CD14-positive monocyte (primary cell): ENCODE measurements around the gene CFAP69. TPM values are rescaled to one million over a fixed set of nuclear protein-coding genes. Genes with fewer than 3 reads are reported as not detected.
A peak's percentile ranks its signal among the peaks of the same experiment; 100 is the strongest.

Experiments
- DNase-seq, 3 donors: peaks; one replicate each; pipeline ENCODE4 v3.0.0-alpha.2; 2011 to 2022
- H2AFZ ChIP-seq: 2 replicates; pipeline ENCODE4 v1.6.0; 2012; ENCODE audit warnings: mild to moderate bottlenecking, low read depth, low read length, inconsistent platforms; ENCODE audit not compliant: insufficient read depth, poor library complexity, severe bottlenecking
- H3K27ac ChIP-seq, 2 donors: 1 replicate in 1 of 2; 2 replicates in 1 of 2; pipeline ENCODE4 v1.5.1; 2012 to 2013; ENCODE audit warnings: low read length in 2 of 2, control low read depth in 1 of 2, inconsistent platforms in 1 of 2, low read depth in 1 of 2, mild to moderate bottlenecking in 1 of 2
- H3K27me3 ChIP-seq, 2 donors: one replicate each; pipeline versions ENCODE4 v1.6.0 to v1.6.1; 2011 to 2013; ENCODE audit warnings: low read length in 2 of 2; ENCODE audit not compliant: control insufficient read depth in 2 of 2, insufficient read depth in 2 of 2
- H3K36me3 ChIP-seq, 2 donors: replicated peaks in 1 of 2; 1 replicate in 1 of 2; 2 replicates in 1 of 2; pipeline versions ENCODE4 v1.5.1 to v1.6.1; 2012 to 2013; ENCODE audit warnings: low read length in 2 of 2, control low read depth in 1 of 2, inconsistent platforms in 1 of 2, mild to moderate bottlenecking in 1 of 2; ENCODE audit not compliant: insufficient read depth in 2 of 2, control insufficient read depth in 1 of 2
- H3K4me1 ChIP-seq, 2 donors: 1 replicate in 1 of 2; 2 replicates in 1 of 2; pipeline versions ENCODE4 v1.5.1 to v1.6.1; 2012 to 2013; ENCODE audit warnings: low read length in 2 of 2, control low read depth in 1 of 2, inconsistent platforms in 1 of 2, mild to moderate bottlenecking in 1 of 2, moderate library complexity in 1 of 2; ENCODE audit not compliant: insufficient read depth in 2 of 2, control insufficient read depth in 1 of 2
- H3K4me2 ChIP-seq: replicated peaks from 2 replicates; pipeline ENCODE3; 2012; ENCODE audit warnings: low read length, moderate library complexity, mild to moderate bottlenecking; ENCODE audit not compliant: poor library complexity, severe bottlenecking; ENCODE audit errors: extremely low read depth
- H3K4me3 ChIP-seq, 3 experiments: fragments of 200-600 bp in 1 of 3; sonication (generic) in 1 of 3; replicated peaks in 1 of 3; 1 replicate in 2 of 3; 2 replicates in 1 of 3; pipeline ENCODE4 v1.5.1; 2011 to 2013; ENCODE audit warnings: low read length in 3 of 3, mild to moderate bottlenecking in 3 of 3, control low read depth in 2 of 3, low read depth in 2 of 3, inconsistent platforms in 1 of 3, moderate library complexity in 1 of 3
- H3K79me2 ChIP-seq: 2 replicates; pipeline ENCODE4 v1.6.0; 2012; ENCODE audit warnings: mild to moderate bottlenecking, control low read depth, inconsistent platforms, low read length, moderate library complexity; ENCODE audit not compliant: insufficient read depth
- H3K9ac ChIP-seq: 2 replicates; pipeline ENCODE4 v1.6.0; 2017; ENCODE audit warnings: low read length, mild to moderate bottlenecking; ENCODE audit not compliant: insufficient read depth, poor library complexity, severe bottlenecking
- H3K9me3 ChIP-seq, 2 donors: replicated peaks in 1 of 2; 1 replicate in 1 of 2; 2 replicates in 1 of 2; pipeline versions ENCODE4 v1.5.1 to v1.6.1; 2012 to 2013; ENCODE audit warnings: low read length in 2 of 2, control low read depth in 1 of 2; ENCODE audit not compliant: control insufficient read depth in 1 of 2, insufficient read depth in 1 of 2
- H4K20me1 ChIP-seq: 2 replicates; pipeline ENCODE4 v1.6.0; 2012; ENCODE audit warnings: mild to moderate bottlenecking, low read length, control low read depth, moderate library complexity; ENCODE audit not compliant: insufficient read depth
- H3K27ac Mint-ChIP-seq, 7 donors: one replicate each; pipeline ENCODE4 v1.8.0; 2020; ENCODE audit warnings: mild to moderate bottlenecking in 7 of 7, mixed read lengths in 7 of 7, moderate library complexity in 6 of 7, inconsistent platforms in 2 of 7
- H3K27me3 Mint-ChIP-seq, 3 donors: one replicate each; pipeline ENCODE4 v1.8.0; 2021 to 2022; ENCODE audit warnings: low read depth in 3 of 3, mild to moderate bottlenecking in 3 of 3, mixed read lengths in 3 of 3, moderate library complexity in 3 of 3, inconsistent platforms in 1 of 3
- H3K36me3 Mint-ChIP-seq, 2 donors: one replicate each; pipeline ENCODE4 v1.8.0; 2020; ENCODE audit warnings: mixed read lengths in 2 of 2, inconsistent platforms in 1 of 2, mild to moderate bottlenecking in 1 of 2
- H3K4me1 Mint-ChIP-seq: one replicate; pipeline ENCODE4 v1.8.0; 2020; ENCODE audit warnings: mild to moderate bottlenecking, mixed read lengths
- H3K4me3 Mint-ChIP-seq, 2 donors: one replicate each; pipeline ENCODE4 v1.8.0; 2020; ENCODE audit warnings: mild to moderate bottlenecking in 2 of 2, mixed read lengths in 2 of 2, moderate library complexity in 1 of 2
- H3K9me3 Mint-ChIP-seq, 7 donors: one replicate each; pipeline ENCODE4 v1.8.0; 2020 to 2022; ENCODE audit warnings: mixed read lengths in 7 of 7, mild to moderate bottlenecking in 6 of 7, moderate library complexity in 6 of 7, inconsistent platforms in 2 of 7
- WGBS: methylation state at CpG from one replicate; pipeline ENCODE4 v1.1.5; 2013; ENCODE audit warnings: missing lambda C conversion rate; ENCODE audit not compliant: insufficient coverage; 5-methylcytosine and 5-hydroxymethylcytosine counted together
- intact Hi-C, 2 donors: fragments of 100-400 bp; cut with micrococcal nuclease; formaldehyde crosslinking; loops; one replicate each; pipeline versions ENCODE4 v1.15.0 to v1.15.1; 2023
- polyA plus RNA-seq, 3 donors: library from polyadenylated mRNA; depleted of rRNA in 1 of 3; unstranded in 2 of 3; stranded (reverse) in 1 of 3; fragments of 300-500 nt in 2 of 3; fragments of >200 nt in 1 of 3; fragmentation: Illumina TruSeq in 2 of 3; gene quantifications; 1 replicate in 2 of 3; 2 replicates in 1 of 3; pipeline ENCODE4 v1.2.3, GENCODE V29; 2012 to 2021
- TF ChIP-seq, protein P1 (sequence below): fragments of 200-600 bp; IDR thresholded peaks from one replicate; pipeline ENCODE4 v1.8.0; 2022; ENCODE audit warnings: antibody characterized with exemption, mild to moderate bottlenecking

The CFAP69 gene
- polyA plus RNA-seq, 3 donors = not detected

DNA sequence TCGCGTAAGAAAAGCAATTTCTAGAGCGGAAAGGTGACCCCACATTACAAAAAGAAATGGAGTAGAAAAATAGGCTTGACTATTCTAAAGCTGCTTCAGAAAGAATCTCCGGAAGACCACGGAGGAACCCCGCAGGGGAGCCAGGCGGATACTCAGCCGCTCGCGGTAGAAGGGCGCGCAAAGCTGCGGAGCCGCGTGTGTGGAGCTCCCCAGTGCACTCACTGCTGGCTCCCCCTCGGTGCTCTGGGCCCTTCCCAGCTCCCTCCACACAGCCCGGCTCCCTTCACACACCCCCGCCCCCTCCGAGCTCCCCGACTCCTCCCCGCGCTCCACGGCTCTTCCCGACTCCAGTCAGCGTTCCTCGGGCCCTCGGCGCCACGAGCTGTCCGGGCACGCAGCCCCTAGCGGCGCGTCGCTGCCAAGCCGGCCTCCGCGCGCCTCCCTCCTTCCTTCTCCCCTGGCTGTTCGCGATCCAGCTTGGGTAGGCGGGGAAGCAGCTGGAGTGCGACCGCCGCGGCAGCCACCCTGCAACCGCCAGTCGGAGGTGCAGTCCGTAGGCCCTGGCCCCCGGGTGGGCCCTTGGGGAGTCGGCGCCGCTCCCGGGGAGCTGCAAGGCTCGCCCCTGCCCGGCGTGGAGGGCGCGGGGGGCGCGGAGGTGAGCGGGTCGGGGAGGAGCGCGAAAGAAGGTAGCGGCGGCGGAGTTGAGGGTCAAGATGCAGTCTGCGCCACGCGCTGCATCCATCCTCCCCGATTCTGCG lies 33.4 kb upstream of the CFAP69 start, which contains the start of gene STEAP2:
TSS of gene STEAP2 (plus strand) at position 350 of the 758 bp plus-strand sequence. CDS start 13,343 bp downstream, outside the sequence.
- Histone ChIP-seq H3K4me2 (peak within 1 kb of the TSS; percentile 74), H3K36me3 (no peaks in the 10 kb centered on the region), H3K79me2 (no peaks in the 10 kb centered on the region), H3K27me3 (peaks cover 41 to 53% of the 10 kb centered on the region in 2 donors), H3K4me3 (peak within 1 kb of the TSS in 1 of 3 experiments; percentile 61), H3K4me1 (peaks cover 6 to 14% of the 10 kb centered on the region in 2 donors), H3K9me3 (peaks cover 0 to 4% of the 10 kb centered on the region in 2 donors), H2AFZ (peak within 1 kb of the TSS; percentile 56), H3K27ac (no peak within 1 kb of the TSS), H4K20me1 (no peaks in the 10 kb centered on the region), H3K9ac (no peak within 1 kb of the TSS)
- peaks cover 11% of the 10 kb centered on the region for H3K4me1 Mint-ChIP-seq
- DNase-seq = peak in 2 of 3 donors; percentile 12 to 18
- H3K27me3 Mint-ChIP-seq = peaks cover 9 to 27% (median 22%) of the 10 kb centered on the region in 3 donors
- no peak within 1 kb of the TSS for H3K27ac Mint-ChIP-seq
- under 1% methylated on average over 70 of the region's 73 CpGs for WGBS
- H3K9me3 Mint-ChIP-seq = peaks cover 0 to 8% (median 0%) of the 10 kb centered on the region in 7 donors
- H3K4me3 Mint-ChIP-seq = peak within 1 kb of the TSS; percentile 50 to 81
- no peaks in the 10 kb centered on the region for H3K36me3 Mint-ChIP-seq
- TF ChIP-seq, protein P1, sequence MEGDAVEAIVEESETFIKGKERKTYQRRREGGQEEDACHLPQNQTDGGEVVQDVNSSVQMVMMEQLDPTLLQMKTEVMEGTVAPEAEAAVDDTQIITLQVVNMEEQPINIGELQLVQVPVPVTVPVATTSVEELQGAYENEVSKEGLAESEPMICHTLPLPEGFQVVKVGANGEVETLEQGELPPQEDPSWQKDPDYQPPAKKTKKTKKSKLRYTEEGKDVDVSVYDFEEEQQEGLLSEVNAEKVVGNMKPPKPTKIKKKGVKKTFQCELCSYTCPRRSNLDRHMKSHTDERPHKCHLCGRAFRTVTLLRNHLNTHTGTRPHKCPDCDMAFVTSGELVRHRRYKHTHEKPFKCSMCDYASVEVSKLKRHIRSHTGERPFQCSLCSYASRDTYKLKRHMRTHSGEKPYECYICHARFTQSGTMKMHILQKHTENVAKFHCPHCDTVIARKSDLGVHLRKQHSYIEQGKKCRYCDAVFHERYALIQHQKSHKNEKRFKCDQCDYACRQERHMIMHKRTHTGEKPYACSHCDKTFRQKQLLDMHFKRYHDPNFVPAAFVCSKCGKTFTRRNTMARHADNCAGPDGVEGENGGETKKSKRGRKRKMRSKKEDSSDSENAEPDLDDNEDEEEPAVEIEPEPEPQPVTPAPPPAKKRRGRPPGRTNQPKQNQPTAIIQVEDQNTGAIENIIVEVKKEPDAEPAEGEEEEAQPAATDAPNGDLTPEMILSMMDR = peak; percentile 43
- intact Hi-C loops = no loop called here

DNA sequence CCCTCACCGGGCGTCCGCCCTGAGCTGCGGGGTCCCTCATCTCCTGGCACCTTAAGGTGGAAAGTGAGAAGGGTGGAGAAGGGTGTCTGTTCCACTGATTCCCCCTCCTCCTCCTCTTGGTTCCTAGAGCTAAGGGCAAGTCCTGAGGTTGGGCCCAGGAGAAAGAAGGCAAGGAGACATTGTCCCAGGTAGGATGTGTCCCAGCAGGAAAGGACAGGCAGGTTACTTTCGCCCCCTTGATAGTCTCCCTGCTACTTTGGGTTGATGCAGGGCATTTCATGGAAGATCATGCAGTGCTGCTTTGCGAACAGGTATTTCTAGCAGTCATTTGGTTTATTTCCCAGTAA lies 32.9 kb upstream of the CFAP69 start:
- H3K4me3 Mint-ChIP-seq = peak overlapping the region in 1 of 2 donors; percentile 81
- Histone ChIP-seq H3K9ac (no peak overlapping the region), H3K4me1 (peaks cover 6 to 14% of the 10 kb centered on the region in 2 donors), H4K20me1 (no peaks in the 10 kb centered on the region), H3K27ac (no peak overlapping the region), H3K4me3 (peak overlapping the region in 1 of 3 experiments; percentile 61), H3K9me3 (peaks cover 0 to 4% of the 10 kb centered on the region in 2 donors), H3K79me2 (no peaks in the 10 kb centered on the region), H3K4me2 (peak overlapping the region; percentile 74), H2AFZ (no peak overlapping the region), H3K36me3 (no peaks in the 10 kb centered on the region), H3K27me3 (peaks cover 41 to 53% of the 10 kb centered on the region in 2 donors)
- H3K4me1 Mint-ChIP-seq = peaks cover 11% of the 10 kb centered on the region
- no peak overlapping the region for H3K27ac Mint-ChIP-seq
- no peak for DNase-seq
- H3K27me3 Mint-ChIP-seq = peaks cover 9 to 27% (median 22%) of the 10 kb centered on the region in 3 donors
- no peaks in the 10 kb centered on the region for H3K36me3 Mint-ChIP-seq
- intact Hi-C loops = no loop called here
- TF ChIP-seq, protein P1 = no peak
- 76% methylated on average over 2 of the region's 6 CpGs for WGBS
- H3K9me3 Mint-ChIP-seq = peaks cover 0 to 8% (median 0%) of the 10 kb centered on the region in 7 donors
